IMR-90 (cell line): ENCODE results near the gene NEURL4. TPM values are rescaled to one million over a fixed set of nuclear protein-coding genes. Genes with fewer than 3 reads are reported as not detected.

Experiments
- ATAC-seq: fragments of 200-7000 bp; cut with Tn5 transposase; 2 replicates; pipeline ENCODE4 v1.9.1; 2020; ENCODE audit warnings: low read depth, mild to moderate bottlenecking, moderate library complexity
- BruUV-seq: library from RNA; stranded (reverse); fragments of 400-500 nt; replicated peaks from 2 replicates; lab custom pipeline; 2021; lab: Mats Ljungman, UMichigan
- CTCF ChIA-PET: fragments of 300-600 bp; formaldehyde crosslinking; extraction: SDS; loops from one replicate; lab custom pipeline; 2021; ENCODE audit warnings: antibody characterized with exemption; lab: Yijun Ruan, JAX
- POLR2A ChIA-PET: fragments of 300-600 bp; sonication (Branson Sonifier 250); formaldehyde crosslinking; loops from one replicate; lab custom pipeline; 2022; ENCODE audit warnings: antibody characterized with exemption; ENCODE audit not compliant: unreplicated experiment; lab: Charles Lee
- DNase-seq: peaks from one replicate; pipeline ENCODE4 v3.0.0; 2013
- H2AFZ ChIP-seq: replicated peaks from 2 replicates; pipeline ENCODE3; 2013; ENCODE audit warnings: low read length, mild to moderate bottlenecking; ENCODE audit not compliant: poor library complexity
- H2AK5ac ChIP-seq: 2 replicates; pipeline ENCODE4 v1.6.1; 2013; ENCODE audit warnings: low read depth, low read length, inconsistent platforms
- H2AK9ac ChIP-seq: replicated peaks from 2 replicates; pipeline ENCODE3; 2013; ENCODE audit warnings: mild to moderate bottlenecking, low read depth, low read length, moderate library complexity; ENCODE audit not compliant: poor library complexity
- H2BK120ac ChIP-seq: 2 replicates; pipeline ENCODE4 v1.6.1; 2013; ENCODE audit warnings: low read depth, low read length, inconsistent platforms
- H2BK15ac ChIP-seq: 3 replicates; pipeline ENCODE4 v1.6.1; 2013; ENCODE audit warnings: low read depth, low read length, inconsistent platforms
- H2BK20ac ChIP-seq: 2 replicates; pipeline ENCODE4 v1.6.1; 2013; ENCODE audit warnings: low read depth, mild to moderate bottlenecking, inconsistent platforms, low read length, moderate library complexity
- H2BK5ac ChIP-seq: 2 replicates; pipeline ENCODE4 v1.6.1; 2013; ENCODE audit warnings: mild to moderate bottlenecking, low read depth, low read length, inconsistent platforms; ENCODE audit not compliant: poor library complexity, severe bottlenecking
- H3K14ac ChIP-seq: replicated peaks from 2 replicates; pipeline ENCODE4 v1.6.1; 2013; ENCODE audit warnings: low read depth, low read length, inconsistent platforms
- H3K18ac ChIP-seq: 2 replicates; pipeline ENCODE4 v1.6.1; 2013; ENCODE audit warnings: low read depth, low read length, control low read depth
- H3K23ac ChIP-seq: 2 replicates; pipeline ENCODE4 v1.6.1; 2013; ENCODE audit warnings: low read depth, low read length, inconsistent platforms
- H3K27ac ChIP-seq: 2 replicates; pipeline ENCODE4 v1.5.1; 2013; ENCODE audit warnings: mild to moderate bottlenecking, control low read depth, low read length; ENCODE audit not compliant: insufficient read depth
- H3K27me3 ChIP-seq: 2 replicates; pipeline ENCODE4 v1.6.1; 2013; ENCODE audit warnings: low read length; ENCODE audit not compliant: control insufficient read depth, insufficient read depth
- H3K36me3 ChIP-seq: 2 replicates; pipeline ENCODE4 v1.6.1; 2013; ENCODE audit warnings: low read length, mixed read lengths; ENCODE audit not compliant: control insufficient read depth, insufficient read depth
- H3K4ac ChIP-seq: 2 replicates; pipeline ENCODE4 v1.6.1; 2013; ENCODE audit warnings: low read depth, low read length, inconsistent platforms
- H3K4me1 ChIP-seq: 2 replicates; pipeline ENCODE4 v1.6.1; 2013; ENCODE audit warnings: low read length, mixed read lengths; ENCODE audit not compliant: control insufficient read depth, insufficient read depth
- H3K4me2 ChIP-seq: 2 replicates; pipeline ENCODE4 v1.6.1; 2013; ENCODE audit warnings: low read depth, mild to moderate bottlenecking, control low read depth, low read length, moderate library complexity
- H3K4me3 ChIP-seq: 2 replicates; pipeline ENCODE4 v1.5.1; 2013; ENCODE audit warnings: low read depth, mild to moderate bottlenecking, control low read depth, low read length, moderate library complexity; ENCODE audit not compliant: insufficient read depth
- H3K56ac ChIP-seq: 2 replicates; pipeline ENCODE4 v1.6.1; 2013; ENCODE audit warnings: low read length, inconsistent platforms; ENCODE audit not compliant: insufficient read depth; ENCODE audit errors: extremely low read depth
- H3K79me1 ChIP-seq, 2 experiments: 2 replicates each; pipeline ENCODE4 v1.6.1; 2013; ENCODE audit warnings: low read length in 2 of 2, inconsistent platforms in 1 of 2, low read depth in 1 of 2
- H3K9ac ChIP-seq: 2 replicates; pipeline ENCODE4 v1.6.1; 2013; ENCODE audit warnings: low read depth, low read length, control low read depth
- H3K9me1 ChIP-seq: 2 replicates; pipeline ENCODE4 v1.6.1; 2013; ENCODE audit warnings: low read length, inconsistent platforms; ENCODE audit not compliant: insufficient read depth
- H3K9me3 ChIP-seq: 2 replicates; pipeline ENCODE4 v1.6.1; 2013; ENCODE audit warnings: low read length; ENCODE audit not compliant: control insufficient read depth, insufficient read depth
- H4K20me1 ChIP-seq: 2 replicates; pipeline ENCODE4 v1.6.1; 2013; ENCODE audit warnings: low read length, inconsistent platforms; ENCODE audit not compliant: insufficient read depth
- H4K5ac ChIP-seq: 2 replicates; pipeline ENCODE4 v1.6.1; 2013; ENCODE audit warnings: mild to moderate bottlenecking, low read depth, low read length, control low read depth
- H4K8ac ChIP-seq, 2 experiments: 2 replicates each; pipeline ENCODE4 v1.6.1; 2013; ENCODE audit warnings: low read depth in 2 of 2, low read length in 2 of 2, control low read depth in 1 of 2, inconsistent platforms in 1 of 2
- H4K91ac ChIP-seq: 2 replicates; pipeline ENCODE4 v1.6.1; 2013; ENCODE audit warnings: low read depth, low read length, inconsistent platforms; ENCODE audit not compliant: insufficient read depth
- BHLHE40 ChIP-seq: fragments of 150-350 bp; IDR thresholded peaks from 2 replicates; pipeline ENCODE4 v1.6.1; 2016; ENCODE audit warnings: mild to moderate bottlenecking, low read depth, low read length
- CEBPB ChIP-seq: IDR thresholded peaks from 2 replicates; pipeline ENCODE4 v1.6.1; 2012; ENCODE audit warnings: low read depth, low read length, improper control_type of control experiment
- CHD1 ChIP-seq: IDR thresholded peaks from 2 replicates; pipeline ENCODE4 v1.6.1; 2012; ENCODE audit warnings: low read depth, low read length, improper control_type of control experiment
- CTCF ChIP-seq: conservative IDR thresholded peaks from 2 replicates; pipeline ENCODE4 v1.5.1; 2012; ENCODE audit warnings: mild to moderate bottlenecking, low read depth, low read length, improper control_type of control experiment
- FOS ChIP-seq: fragments of 150-350 bp; IDR thresholded peaks from 2 replicates; pipeline ENCODE4 v1.6.1; 2016; ENCODE audit warnings: low read depth, low read length
- MAFK ChIP-seq: IDR thresholded peaks from 2 replicates; pipeline ENCODE4 v1.6.1; 2012; ENCODE audit warnings: low read depth, low read length, improper control_type of control experiment
- MAZ ChIP-seq: IDR thresholded peaks from 2 replicates; pipeline ENCODE4 v1.6.1; 2012; ENCODE audit warnings: low read depth, mild to moderate bottlenecking, low read length, improper control_type of control experiment, moderate library complexity, borderline replicate concordance
- MXI1 ChIP-seq: IDR thresholded peaks from 2 replicates; pipeline ENCODE4 v1.6.1; 2012; ENCODE audit warnings: low read depth, mild to moderate bottlenecking, low read length, moderate library complexity, borderline replicate concordance
- NFE2L2 ChIP-seq: fragments of 150-350 bp; IDR thresholded peaks from 2 replicates; pipeline ENCODE4 v1.6.1; 2016; ENCODE audit warnings: low read depth, mild to moderate bottlenecking, low read length
- RAD21 ChIP-seq: IDR thresholded peaks from 2 replicates; pipeline ENCODE4 v1.6.1; 2012; ENCODE audit warnings: low read length, improper control_type of control experiment
- RCOR1 ChIP-seq: IDR thresholded peaks from 2 replicates; pipeline ENCODE4 v1.6.1; 2012; ENCODE audit warnings: mild to moderate bottlenecking, low read length, improper control_type of control experiment; ENCODE audit not compliant: insufficient replicate concordance
- RFX5 ChIP-seq: IDR thresholded peaks from 2 replicates; pipeline ENCODE4 v1.8.0; 2012; ENCODE audit warnings: low read depth, mild to moderate bottlenecking, low read length, moderate library complexity
- SMC3 ChIP-seq: fragments of 150-350 bp; IDR thresholded peaks from 2 replicates; pipeline ENCODE4 v1.6.1; 2016; ENCODE audit warnings: low read depth, mild to moderate bottlenecking, antibody characterized with exemption, low read length, moderate library complexity
- USF2 ChIP-seq: fragments of 150-350 bp; IDR thresholded peaks from 2 replicates; pipeline ENCODE4 v1.6.1; 2017; ENCODE audit warnings: mild to moderate bottlenecking, antibody characterized with exemption, low read length, low read depth
- WGBS, 2 experiments: methylation state at CpG; one replicate each; pipeline versions ENCODE4 v1.1.5 to v1.1.7; 2013; ENCODE audit warnings: missing lambda C conversion rate in 2 of 2; ENCODE audit not compliant: insufficient read length in 1 of 2; ENCODE audit errors: extremely low coverage in 2 of 2; 5-methylcytosine and 5-hydroxymethylcytosine counted together
- dilution Hi-C: fragments of 300-500 bp; cut with HindIII; formaldehyde crosslinking; loops from one replicate; pipeline ENCODE4 v1.14.3; 2018; ENCODE audit warnings: low sequenced_read_pairs; ENCODE audit not compliant: unreplicated experiment
- in situ Hi-C: fragments of 300-500 bp; cut with MboI; formaldehyde crosslinking; loops from 3 replicates; pipeline ENCODE4 v1.14.3; 2019; ENCODE audit warnings: low sequenced_read_pairs, inconsistent platforms, mixed read lengths
- intact Hi-C: fragments of 100-400 bp; cut with micrococcal nuclease; formaldehyde crosslinking; loops from 2 replicates; pipeline ENCODE4 v1.10.0; 2022
- polyA plus RNA-seq, 3 experiments: library from polyadenylated mRNA; depleted of rRNA; stranded (reverse); fragments of >200 nt; gene quantifications; 2 replicates each; pipeline ENCODE4 v1.2.3, GENCODE V29; 2012; ENCODE audit warnings: low replicate concordance in 1 of 3
- total RNA-seq: library from RNA; depleted of rRNA; stranded (reverse); fragments of >200 nt; gene quantifications from 2 replicates; pipeline ENCODE4 v1.2.3, GENCODE V29; 2012

Gene NEURL4
- total and polyA plus RNA-seq, 2 of the 4 experiments (the other 2 are of a cell fraction): 8.4 to 23.3 TPM

- Histone ChIP-seq H3K4me3 (no peak overlapping the region), H3K23ac (no peak overlapping the region), H3K18ac (no peak overlapping the region), H2BK20ac (no peak overlapping the region), H3K4me1 (peaks cover 11% of the 10 kb centered on the region), H2AK5ac (no peak overlapping the region), H4K8ac (no peak overlapping the region), H3K56ac (no peak overlapping the region), H2AK9ac (no peak overlapping the region), H3K36me3 (no peaks in the 10 kb centered on the region), H3K27me3 (peaks cover 15% of the 10 kb centered on the region), H3K9me3 (no peaks in the 10 kb centered on the region), H2BK120ac (no peak overlapping the region), H4K20me1 (peaks cover 19% of the 10 kb centered on the region), H3K79me1 (peaks cover 9 to 30% of the 10 kb centered on the region in 2 experiments; a peak in 3 of 4 replicates), H3K4me2 (no peak overlapping the region), H3K9ac (no peak overlapping the region), H3K27ac (no peak overlapping the region), H2AFZ (no peak overlapping the region), H4K91ac (no peak overlapping the region), H3K9me1 (peaks cover 5% of the 10 kb centered on the region; the same call in 1 of the 2 replicates), H2BK15ac (no peak overlapping the region), H3K4ac (no peak overlapping the region), H2BK5ac (no peak overlapping the region), H3K14ac (no peak overlapping the region), H4K5ac (no peak overlapping the region)
- no peak for TF ChIP-seq RCOR1
- no peak for TF ChIP-seq USF2
- TF ChIP-seq NFE2L2: no peak
- TF ChIP-seq CHD1: no peak
- no peak for TF ChIP-seq FOS
- TF ChIP-seq MXI1: no peak
- TF ChIP-seq CEBPB: no peak
- no peak for TF ChIP-seq MAFK
- TF ChIP-seq RAD21: no peak
- no peak for TF ChIP-seq MAZ
- TF ChIP-seq RFX5: no peak
- no peak for TF ChIP-seq BHLHE40
- no peak for TF ChIP-seq CTCF
- no peak for TF ChIP-seq SMC3
- ChIA-PET CTCF (no interaction called here), POLR2A (no interaction called here)
- in situ Hi-C loops: no loop called here
- intact Hi-C loops: no loop called here
- no peak for DNase-seq
- no TSS peak for BruUV-seq
- WGBS, 2 experiments: 60% methylated on average over 1 of the region's 19 CpGs; no CpG with 5 or more reads in 1 of the 2 experiments
- dilution Hi-C loops: no loop called here
- no peak for ATAC-seq
Observed at GRCh38 chr17:7347630-7348477, 18.7 kb upstream of the NEURL4 start.
